Nasal cavity respiratory epithelium epithelial cell of viscerocranial mucosa (primary cell): ENCODE results near the gene VEZT. TPM values are rescaled to one million over a fixed set of nuclear protein-coding genes. Genes with fewer than 3 reads are reported as not detected.

Experiments used
- total RNA-seq: library from RNA; depleted of rRNA; stranded (reverse); fragments of >200 nt; gene quantifications from 2 replicates; pipeline ENCODE4 v1.2.3, GENCODE V29; 2014

VEZT gene
- total RNA-seq = 77.6 and 103 TPM in 2 replicates

DNA sequence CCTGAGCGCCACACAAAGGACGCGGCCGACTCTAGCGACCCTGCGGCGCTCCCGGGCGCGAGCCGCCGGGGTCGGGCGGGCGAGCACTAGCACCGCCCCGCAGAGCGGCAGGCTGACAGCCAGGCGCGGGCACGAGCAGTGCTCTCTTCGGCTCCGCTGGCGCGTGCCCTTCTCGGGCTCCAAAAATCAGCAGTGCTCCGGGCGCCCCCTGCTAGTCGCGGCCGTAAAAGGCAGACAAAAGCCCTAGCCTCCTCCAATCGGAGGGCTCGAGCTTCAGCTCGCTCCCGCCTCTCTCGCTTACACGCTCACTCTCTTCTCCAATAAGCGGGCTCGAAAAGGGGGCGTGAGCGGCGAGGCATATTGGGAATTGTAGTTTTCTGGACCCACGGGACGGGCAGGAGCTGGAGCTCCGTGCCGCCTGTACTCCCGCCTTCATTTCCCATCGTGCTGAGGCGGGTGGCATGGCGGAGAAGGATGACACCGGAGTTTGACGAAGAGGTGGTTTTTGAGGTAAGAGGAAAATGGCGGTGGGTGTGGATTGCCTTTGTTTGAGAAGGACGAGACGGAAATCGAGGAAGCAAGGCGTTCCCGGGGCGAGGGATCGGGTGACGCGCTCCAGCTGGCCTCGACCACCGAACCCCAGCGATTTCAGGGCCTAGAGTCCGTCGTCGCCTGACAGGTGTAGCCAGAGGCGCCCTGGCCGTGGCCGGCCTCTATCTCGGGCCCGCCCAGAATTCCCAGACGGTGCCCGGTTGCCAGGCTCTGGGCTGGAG lies at the start of gene VEZT, which contains the start of gene FGD6:
VEZT (plus strand) TSS at position 431 of the 773 bp plus-strand sequence; CDS start at position 475, 44 bp downstream.
FGD6 (minus strand) TSS at position 91 of the 773 bp plus-strand sequence. CDS start 227 bp downstream, outside the sequence.

Other genes starting within 250 kb of the VEZT start
- gene NDUFA12, start 214.1 kb upstream of the VEZT start, total RNA-seq = 81.2 and 106 TPM in 2 replicates
- 17.8 and 33.5 TPM in 2 replicates for gene NR2C1, start 144.2 kb upstream of the VEZT start, total RNA-seq
- 29.4 and 47.3 TPM in 2 replicates for gene FGD6, start 340 bp upstream of the VEZT start, total RNA-seq